Measurements from ENCODE around the gene UBXN10.
A peak's percentile ranks its signal among the peaks of the same experiment; 100 is the strongest.

GRCh38 chr1:20212685-20213331, 26.9 kb downstream of the UBXN10 start:
- TF ChIP-seq POLR2AphosphoS5 (IDR thresholded peaks at IDR 0.05; ENCODE audit: low read depth, low read length): no peak
- peak; percentile 94 for TF ChIP-seq CTCF (IDR thresholded peaks at IDR 0.05)
- no peak for TF ChIP-seq SIN3A (IDR thresholded peaks at IDR 0.05; ENCODE audit: borderline replicate concordance, insufficient read depth, low read depth, low read length)
